DND-41 (cell line): Measurements from ENCODE around the gene ZC3H10.

ENCODE experiments used
- CTCF ChIP-seq: IDR thresholded peaks from 2 replicates; pipeline ENCODE4 v1.5.1; 2012; ENCODE audit warnings: borderline replicate concordance, low read length, moderate library complexity, mild to moderate bottlenecking; ENCODE audit not compliant: poor library complexity, severe bottlenecking; ENCODE audit errors: extremely low read depth
- EZH2 ChIP-seq: IDR thresholded peaks from 3 replicates; pipeline ENCODE4 v1.6.1; 2012; ENCODE audit warnings: borderline replicate concordance, low read depth, mild to moderate bottlenecking, moderate library complexity, low read length, inconsistent platforms; ENCODE audit not compliant: severe bottlenecking

GRCh38 chr12:56172839-56173238, 54.8 kb downstream of the ZC3H10 start:
- TF ChIP-seq CTCF (no peak), EZH2 (no peak)
